ENCODE data around the gene SPATS2L. TPM values are rescaled to one million over a fixed set of nuclear protein-coding genes. Genes with fewer than 3 reads are reported as not detected.

The SPATS2L gene
- total RNA-seq, 4 donors from 2014 or later = 51.9 to 151 (median 78.9) TPM

GRCh38 chr2:200472853-200473464 is 166.5 kb downstream of the SPATS2L start:
- Histone ChIP-seq H3K27me3 (no peaks in the 10 kb centered on the region), H3K36me3 (peaks cover 27 to 91% (median 70%) of the 10 kb centered on the region in 4 donors), H3K4me3 (no peak overlapping the region), H3K4me1 (peaks cover 0 to 25% (median 16%) of the 10 kb centered on the region in 4 donors), H3K27ac (replicated peaks in 1 of 4) (no peak overlapping the region), H3K9me3 (no peaks in the 10 kb centered on the region)
- 93% methylated on average over 14 of the region's 14 CpGs for WGBS
- no peak for DNase-seq (ENCODE audit: extremely low spot score)
- intact Hi-C loops (cut with DNase I) = no loop called here
- no peak for TF ChIP-seq POLR2AphosphoS5 (IDR thresholded peaks at IDR 0.05)
- TF ChIP-seq, protein P1, sequence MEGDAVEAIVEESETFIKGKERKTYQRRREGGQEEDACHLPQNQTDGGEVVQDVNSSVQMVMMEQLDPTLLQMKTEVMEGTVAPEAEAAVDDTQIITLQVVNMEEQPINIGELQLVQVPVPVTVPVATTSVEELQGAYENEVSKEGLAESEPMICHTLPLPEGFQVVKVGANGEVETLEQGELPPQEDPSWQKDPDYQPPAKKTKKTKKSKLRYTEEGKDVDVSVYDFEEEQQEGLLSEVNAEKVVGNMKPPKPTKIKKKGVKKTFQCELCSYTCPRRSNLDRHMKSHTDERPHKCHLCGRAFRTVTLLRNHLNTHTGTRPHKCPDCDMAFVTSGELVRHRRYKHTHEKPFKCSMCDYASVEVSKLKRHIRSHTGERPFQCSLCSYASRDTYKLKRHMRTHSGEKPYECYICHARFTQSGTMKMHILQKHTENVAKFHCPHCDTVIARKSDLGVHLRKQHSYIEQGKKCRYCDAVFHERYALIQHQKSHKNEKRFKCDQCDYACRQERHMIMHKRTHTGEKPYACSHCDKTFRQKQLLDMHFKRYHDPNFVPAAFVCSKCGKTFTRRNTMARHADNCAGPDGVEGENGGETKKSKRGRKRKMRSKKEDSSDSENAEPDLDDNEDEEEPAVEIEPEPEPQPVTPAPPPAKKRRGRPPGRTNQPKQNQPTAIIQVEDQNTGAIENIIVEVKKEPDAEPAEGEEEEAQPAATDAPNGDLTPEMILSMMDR (IDR thresholded peaks at IDR 0.05) = no peak
- no peak for TF ChIP-seq POLR2A (IDR thresholded peaks at IDR 0.05; ENCODE audit: low read depth)
- no peak for TF ChIP-seq EP300 (IDR thresholded peaks at IDR 0.05)

- TF ChIP-seq POLR2AphosphoS5 (IDR thresholded peaks at IDR 0.05) (no peak), EP300 (IDR thresholded peaks at IDR 0.05) (no peak), POLR2A (IDR thresholded peaks at IDR 0.05; ENCODE audit: low read depth) (no peak)
- TF ChIP-seq, protein P1 (IDR thresholded peaks at IDR 0.05) = no peak
- no peaks in the 10 kb centered on the region for H3K27me3 ChIP-seq
- no peaks in the 10 kb centered on the region for H3K9me3 ChIP-seq
- WGBS = 88% methylated on average over 4 of the region's 4 CpGs
- H3K27ac ChIP-seq (replicated peaks in 1 of 4) = no peak overlapping the region
- H3K4me3 ChIP-seq = no peak overlapping the region
- H3K36me3 ChIP-seq = peaks cover 17 to 85% (median 52%) of the 10 kb centered on the region in 4 donors
- peaks cover 0 to 22% (median 0%) of the 10 kb centered on the region in 4 donors for H3K4me1 ChIP-seq
- DNase-seq (ENCODE audit: extremely low spot score) = no peak
- intact Hi-C loops (cut with DNase I) = loop anchor here (5.0 kb wide), 1 partner anchor 173 kb away; no protein-coding TSS in a partner anchor
Observed at GRCh38 chr2:200475795-200476194, 169.3 kb downstream of the SPATS2L start.

GRCh38 chr2:200476836-200477235 is 170.3 kb downstream of the SPATS2L start:
- DNase-seq (ENCODE audit: extremely low spot score) = no peak
- no peak for TF ChIP-seq POLR2AphosphoS5 (IDR thresholded peaks at IDR 0.05)
- Histone ChIP-seq H3K36me3 (peaks cover 17 to 75% (median 46%) of the 10 kb centered on the region in 4 donors), H3K27me3 (no peaks in the 10 kb centered on the region), H3K4me1 (peaks cover 0 to 21% (median 0%) of the 10 kb centered on the region in 4 donors), H3K9me3 (no peaks in the 10 kb centered on the region), H3K4me3 (peak overlapping the region in 2 of 4 donors; percentile 6 to 24), H3K27ac (replicated peaks in 1 of 4) (peak overlapping the region in 3 of 4 donors; percentile 17 to 74 (median 66))
- intact Hi-C loops (cut with DNase I) = loop anchor here (5.0 kb wide), 1 partner anchor 175 kb away; no protein-coding TSS in a partner anchor
- WGBS = 84% methylated on average over 8 of the region's 8 CpGs

- H3K4me3 ChIP-seq = peak overlapping the region in 3 of 4 donors; percentile 18 to 45 (median 24)
- no peaks in the 10 kb centered on the region for H3K9me3 ChIP-seq
- peak overlapping the region; percentile 58 to 74 (median 65) for H3K27ac ChIP-seq (replicated peaks in 1 of 4)
- TF ChIP-seq EP300 (IDR thresholded peaks at IDR 0.05) (no peak), POLR2AphosphoS5 (IDR thresholded peaks at IDR 0.05) (peak in 1 of 2 donors; percentile 44)
- peaks cover 0 to 21% (median 0%) of the 10 kb centered on the region in 4 donors for H3K4me1 ChIP-seq
- intact Hi-C loops (cut with DNase I) = loop anchor here (5.0 kb wide), 1 partner anchor 175 kb away; no protein-coding TSS in a partner anchor
- no peak for DNase-seq (ENCODE audit: extremely low spot score)
- H3K27me3 ChIP-seq = no peaks in the 10 kb centered on the region
- WGBS = 84% methylated on average over 21 of the region's 21 CpGs
- H3K36me3 ChIP-seq = peaks cover 15 to 66% (median 37%) of the 10 kb centered on the region in 4 donors
Observed at GRCh38 chr2:200477667-200478131, 171.2 kb downstream of the SPATS2L start.

- Histone ChIP-seq H3K36me3 (peaks cover under 1 to 45% (median 24%) of the 10 kb centered on the region in 4 donors), H3K9me3 (no peaks in the 10 kb centered on the region), H3K4me1 (peaks cover 0 to 21% (median 0%) of the 10 kb centered on the region in 4 donors), H3K4me3 (no peak overlapping the region), H3K27ac (replicated peaks in 1 of 4) (peak overlapping the region in 2 of 4 donors; percentile 40 to 62), H3K27me3 (no peaks in the 10 kb centered on the region)
- TF ChIP-seq POLR2A (IDR thresholded peaks at IDR 0.05; ENCODE audit: low read depth) (no peak), EP300 (IDR thresholded peaks at IDR 0.05) (no peak), POLR2AphosphoS5 (IDR thresholded peaks at IDR 0.05) (no peak)
- TF ChIP-seq, protein P1 (IDR thresholded peaks at IDR 0.05) = no peak
- WGBS = 55% methylated on average over 8 of the region's 8 CpGs
- intact Hi-C loops (cut with DNase I) = loop anchor here (5.0 kb wide), 1 partner anchor 177 kb away; no protein-coding TSS in a partner anchor
- no peak for DNase-seq (ENCODE audit: extremely low spot score)
Observed at GRCh38 chr2:200479692-200480265, 173.3 kb downstream of the SPATS2L start.

Measured in esophagus muscularis mucosa (tissue), 4 donors.